ENCODE data around the gene PPP1R8. TPM values are rescaled to one million over a fixed set of nuclear protein-coding genes. Genes with fewer than 3 reads are reported as not detected.
"Not testable (repeated sequence)": the region's sequence is repeated elsewhere in the genome, so short reads cannot be mapped to it uniquely, and the experiment has no call there.

PPP1R8 gene
- 10 to 100 TPM; 65.1 to 70.0 (median 67.5) TPM for polyA plus RNA-seq (ENCODE audit: insufficient read length in 3 of 3)

GRCh38 chr1:27830621-27831440 is at the start of gene PPP1R8:
Gene PPP1R8 (plus strand): TSS chr1:27830782. CDS start chr1:27830836, 54 bp downstream.
- DNase-seq (ENCODE audit: low read depth in 3 of 3, low spot score in 2 of 3), result peak; percentile 89 to 95 (median 90)

- DNase-seq (ENCODE audit: low read depth in 3 of 3, low spot score in 2 of 3), result no peak
Observed at GRCh38 chr1:27782950-27783349, 47.6 kb upstream of the PPP1R8 start.

- DNase-seq (ENCODE audit: low read depth in 3 of 3, low spot score in 2 of 3), result no peak
Observed at GRCh38 chr1:27784700-27785099, 45.9 kb upstream of the PPP1R8 start.

GRCh38 chr1:27785781-27786455 is 44.7 kb upstream of the PPP1R8 start:
- no peak for DNase-seq (ENCODE audit: low read depth in 3 of 3, low spot score in 2 of 3)

- no peak for DNase-seq (ENCODE audit: low read depth in 3 of 3, low spot score in 2 of 3)
Observed at GRCh38 chr1:27787895-27788294, 42.7 kb upstream of the PPP1R8 start.

GRCh38 chr1:27789540-27790041 is 41.0 kb upstream of the PPP1R8 start:
- no peak for DNase-seq (ENCODE audit: low read depth in 3 of 3, low spot score in 2 of 3)

- DNase-seq (ENCODE audit: low read depth in 3 of 3, low spot score in 2 of 3), result not testable (repeated sequence)
Observed at GRCh38 chr1:27790270-27790669, 40.3 kb upstream of the PPP1R8 start.

- DNase-seq (ENCODE audit: low read depth in 3 of 3, low spot score in 2 of 3), result no peak
Observed at GRCh38 chr1:27795601-27796000, 35.0 kb upstream of the PPP1R8 start.

- no peak for DNase-seq (ENCODE audit: low read depth in 3 of 3, low spot score in 2 of 3)
Observed at GRCh38 chr1:27804791-27805190, 25.8 kb upstream of the PPP1R8 start.

- no peak for DNase-seq (ENCODE audit: low read depth in 3 of 3, low spot score in 2 of 3)
Observed at GRCh38 chr1:27806758-27807157, 23.8 kb upstream of the PPP1R8 start.

GRCh38 chr1:27807385-27807784 is 23.2 kb upstream of the PPP1R8 start:
- no peak for DNase-seq (ENCODE audit: low read depth in 3 of 3, low spot score in 2 of 3)

GRCh38 chr1:27808131-27808530 is 22.5 kb upstream of the PPP1R8 start:
- not testable (repeated sequence) for DNase-seq (ENCODE audit: low read depth in 3 of 3, low spot score in 2 of 3)

GRCh38 chr1:27809883-27810282 is 20.7 kb upstream of the PPP1R8 start:
- no peak for DNase-seq (ENCODE audit: low read depth in 3 of 3, low spot score in 2 of 3)

- DNase-seq (ENCODE audit: low read depth in 3 of 3, low spot score in 2 of 3), result no peak
Observed at GRCh38 chr1:27811741-27812500, 18.7 kb upstream of the PPP1R8 start.

- peak; percentile 16 to 21 (median 20) for DNase-seq (ENCODE audit: low read depth in 3 of 3, low spot score in 2 of 3)
Observed at GRCh38 chr1:27816921-27817630, 13.5 kb upstream of the PPP1R8 start.

- DNase-seq (ENCODE audit: low read depth in 3 of 3, low spot score in 2 of 3), result no peak
Observed at GRCh38 chr1:27821761-27822315, 8.7 kb upstream of the PPP1R8 start.

- no peak for DNase-seq (ENCODE audit: low read depth in 3 of 3, low spot score in 2 of 3)
Observed at GRCh38 chr1:27823784-27824183, 6.8 kb upstream of the PPP1R8 start.

GRCh38 chr1:27824411-27824810 is 6.2 kb upstream of the PPP1R8 start:
- no peak for DNase-seq (ENCODE audit: low read depth in 3 of 3, low spot score in 2 of 3)

GRCh38 chr1:27829339-27829960 is 1.1 kb upstream of the PPP1R8 start:
- not testable (repeated sequence) for DNase-seq (ENCODE audit: low read depth in 3 of 3, low spot score in 2 of 3)

Data from right renal cortex interstitium (tissue), 3 donors.